Bronchial epithelial cell (primary cell): ENCODE measurements around the gene ROMO1. TPM values are rescaled to one million over a fixed set of nuclear protein-coding genes. Genes with fewer than 3 reads are reported as not detected.

ENCODE experiments used
- DNase-seq: peaks from one replicate; pipeline ENCODE4 v3.0.0-alpha.2; 2010; ENCODE audit warnings: low read depth
- FAIRE-seq: peaks from 2 replicates; lab custom pipeline; 2011; peaks lifted over from hg19 to GRCh38; lab: Jason Lieb, UNC
- H3K27me3 ChIP-seq: 2 replicates; pipeline ENCODE4 v1.5.1; 2011; ENCODE audit warnings: low read length; ENCODE audit not compliant: control insufficient read depth, insufficient read depth
- H3K36me3 ChIP-seq: 2 replicates; pipeline ENCODE4 v1.5.1; 2011; ENCODE audit warnings: low read length; ENCODE audit not compliant: control insufficient read depth, insufficient read depth
- H3K4me3 ChIP-seq: 2 replicates; pipeline ENCODE4 v1.5.1; 2011; ENCODE audit warnings: mild to moderate bottlenecking, low read depth, low read length, control low read depth
- total RNA-seq: library from RNA; depleted of rRNA; stranded (reverse); fragments of >200 nt; gene quantifications from 2 replicates; pipeline ENCODE4 v1.2.1, GENCODE V29; 2014
- TF ChIP-seq, protein P1 (sequence below): IDR thresholded peaks from 2 replicates; pipeline ENCODE4 v1.5.1; 2011; ENCODE audit warnings: mild to moderate bottlenecking, moderate library complexity, low read length, control low read depth, inconsistent platforms; ENCODE audit not compliant: insufficient read depth, severe bottlenecking

The ROMO1 gene
- total RNA-seq, 1 donor from 2014 or later, result 165 TPM

DNA sequence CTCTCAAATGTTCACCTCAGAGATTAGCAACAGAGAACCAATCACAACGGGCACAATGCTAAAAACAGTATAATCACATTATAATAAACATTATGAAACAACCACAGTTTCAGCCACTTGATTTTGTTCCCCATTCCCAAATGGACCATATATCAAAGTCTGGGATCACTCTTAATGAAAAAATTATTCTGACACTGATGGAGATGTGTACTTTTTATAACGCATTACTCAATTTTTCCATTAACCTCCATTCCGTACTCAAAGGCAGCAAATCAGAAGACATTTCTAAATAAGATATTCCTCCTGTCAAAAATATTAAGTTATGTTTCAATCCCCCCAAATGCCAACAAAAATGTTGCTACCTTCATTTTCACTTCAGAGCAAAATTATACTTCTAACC is 37.3 kb upstream of the ROMO1 start:
- DNase-seq, result no peak
- TF ChIP-seq, protein P1, sequence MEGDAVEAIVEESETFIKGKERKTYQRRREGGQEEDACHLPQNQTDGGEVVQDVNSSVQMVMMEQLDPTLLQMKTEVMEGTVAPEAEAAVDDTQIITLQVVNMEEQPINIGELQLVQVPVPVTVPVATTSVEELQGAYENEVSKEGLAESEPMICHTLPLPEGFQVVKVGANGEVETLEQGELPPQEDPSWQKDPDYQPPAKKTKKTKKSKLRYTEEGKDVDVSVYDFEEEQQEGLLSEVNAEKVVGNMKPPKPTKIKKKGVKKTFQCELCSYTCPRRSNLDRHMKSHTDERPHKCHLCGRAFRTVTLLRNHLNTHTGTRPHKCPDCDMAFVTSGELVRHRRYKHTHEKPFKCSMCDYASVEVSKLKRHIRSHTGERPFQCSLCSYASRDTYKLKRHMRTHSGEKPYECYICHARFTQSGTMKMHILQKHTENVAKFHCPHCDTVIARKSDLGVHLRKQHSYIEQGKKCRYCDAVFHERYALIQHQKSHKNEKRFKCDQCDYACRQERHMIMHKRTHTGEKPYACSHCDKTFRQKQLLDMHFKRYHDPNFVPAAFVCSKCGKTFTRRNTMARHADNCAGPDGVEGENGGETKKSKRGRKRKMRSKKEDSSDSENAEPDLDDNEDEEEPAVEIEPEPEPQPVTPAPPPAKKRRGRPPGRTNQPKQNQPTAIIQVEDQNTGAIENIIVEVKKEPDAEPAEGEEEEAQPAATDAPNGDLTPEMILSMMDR, result no peak
- Histone ChIP-seq H3K4me3 (peak overlapping the region; percentile 5), H3K36me3 (no peaks in the 10 kb centered on the region), H3K27me3 (no peaks in the 10 kb centered on the region)
- FAIRE-seq, result no peak

DNA sequence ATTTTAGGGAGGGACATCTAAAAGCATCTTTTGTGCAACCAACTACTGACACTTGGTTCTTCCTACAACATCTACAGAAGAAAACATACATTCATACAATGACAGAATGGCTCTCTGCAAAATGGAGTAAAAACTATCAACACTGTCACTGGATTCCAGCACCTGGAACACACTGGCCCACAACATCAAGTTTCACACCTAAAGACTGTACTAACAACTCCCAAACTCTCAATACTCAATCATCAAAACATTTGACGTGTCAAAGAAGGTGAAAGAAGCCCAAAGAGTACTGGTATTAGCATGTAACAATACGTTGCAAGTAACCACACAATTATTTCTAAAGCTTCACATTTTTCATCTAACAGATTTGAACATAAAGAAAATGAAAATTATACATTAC is 36.7 kb upstream of the ROMO1 start:
- no peak for FAIRE-seq
- TF ChIP-seq, protein P1, result no peak

DNA sequence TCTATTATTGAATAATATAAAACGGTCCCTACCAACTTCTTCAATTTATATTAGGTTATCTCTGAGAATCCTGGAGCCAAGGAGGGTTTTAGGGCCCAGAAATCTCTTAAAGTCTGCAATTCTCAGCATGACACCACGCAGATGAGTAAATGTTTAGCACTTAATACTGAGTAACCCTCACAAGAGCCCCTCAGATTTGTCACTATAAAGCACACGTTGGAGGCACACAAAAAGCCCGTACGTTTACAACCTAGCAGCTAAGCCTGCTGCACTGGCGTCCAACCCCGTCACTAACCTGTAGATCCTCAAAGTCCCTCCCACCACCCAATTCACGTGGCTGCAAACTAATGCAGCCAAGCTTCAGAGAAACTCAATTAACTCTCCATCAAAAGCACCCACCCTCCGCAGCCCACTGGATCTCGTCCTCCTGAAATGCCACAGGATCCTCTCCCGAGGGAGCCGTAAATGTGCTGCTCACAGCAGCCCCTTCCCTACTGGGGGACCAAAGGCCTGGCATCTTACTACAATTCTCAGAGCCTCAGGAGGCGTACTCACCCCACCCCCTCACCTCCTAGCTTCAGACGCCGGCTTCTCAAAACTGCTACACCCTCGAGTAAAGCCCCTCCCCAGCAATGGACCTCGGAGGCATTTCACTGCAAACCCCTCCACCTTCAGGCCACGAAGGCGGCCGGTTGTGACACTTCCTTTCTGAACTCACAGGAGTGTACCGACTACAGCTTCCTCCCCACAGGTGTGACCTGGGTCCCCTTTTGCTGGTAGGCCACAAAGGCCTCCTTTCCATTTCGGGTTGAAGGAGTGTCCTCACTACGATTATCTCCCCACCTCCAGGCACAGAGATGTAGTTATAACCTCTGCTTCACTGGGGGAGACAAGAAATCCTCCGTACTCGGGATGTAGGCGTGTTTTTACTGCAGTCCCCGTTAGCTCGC is 35.4 kb upstream of the ROMO1 start:
- FAIRE-seq, result no peak
- Histone ChIP-seq H3K36me3 (no peaks in the 10 kb centered on the region), H3K27me3 (no peaks in the 10 kb centered on the region), H3K4me3 (peak overlapping the region; percentile 100)
- TF ChIP-seq, protein P1, result no peak
- DNase-seq, result peak; percentile 47

More for the DNA sequence above, 36.7 kb upstream of the ROMO1 start:
- H3K4me3 ChIP-seq, result peak overlapping the region; percentile 5
- DNase-seq, result no peak
- H3K36me3 ChIP-seq, result no peaks in the 10 kb centered on the region
- no peaks in the 10 kb centered on the region for H3K27me3 ChIP-seq

DNA sequence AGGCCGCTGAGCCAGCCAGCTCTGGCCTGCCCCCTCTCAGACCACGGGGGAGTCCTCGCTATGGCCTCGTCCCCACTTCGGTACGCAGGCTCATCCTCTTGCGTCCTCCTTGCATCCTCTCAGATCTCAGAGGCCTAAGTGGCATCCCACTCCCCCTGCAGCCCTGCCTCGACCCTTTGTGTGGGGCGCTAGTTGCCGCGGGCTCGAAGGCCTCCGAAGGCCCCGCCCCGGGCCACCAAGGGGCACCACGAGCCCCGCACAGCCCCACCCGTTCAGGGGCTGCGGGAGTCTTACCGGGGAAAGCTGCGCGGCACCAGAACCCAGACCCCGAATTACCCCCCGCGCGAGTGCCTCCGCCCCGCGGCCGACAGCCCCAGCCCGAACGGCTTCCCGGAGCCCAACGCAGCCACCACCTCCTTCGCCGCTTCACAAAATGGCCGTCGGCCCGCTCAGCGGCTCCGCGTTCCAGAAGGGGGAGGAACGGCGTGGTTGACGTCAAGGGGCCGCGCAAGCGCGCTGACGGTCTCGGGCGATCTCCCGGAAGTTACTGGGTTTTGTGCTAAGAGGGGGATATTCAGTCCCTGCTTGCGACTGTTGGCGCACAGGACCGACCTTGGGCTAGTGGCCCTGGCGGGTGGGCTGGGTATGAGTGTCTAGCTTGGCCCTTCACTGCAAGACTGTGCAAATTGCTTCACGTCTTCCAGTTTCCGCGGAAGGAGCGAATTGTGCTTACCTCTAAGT is 34.6 kb upstream of the ROMO1 start, which contains the start of the genes CPNE1 and RBM12:
CPNE1 (minus strand) TSS at position 435 of the 741 bp plus-strand sequence. CDS start 31,977 bp downstream, outside the sequence.
RBM12 (minus strand) TSS at position 435 of the 741 bp plus-strand sequence. CDS start 9,578 bp downstream, outside the sequence.
- peaks cover 2% of the 10 kb centered on the region for H3K36me3 ChIP-seq
- peak within 1 kb of the TSS; percentile 100 for H3K4me3 ChIP-seq
- no peak for FAIRE-seq
- TF ChIP-seq, protein P1, result no peak
- DNase-seq, result peak; percentile 81
- no peaks in the 10 kb centered on the region for H3K27me3 ChIP-seq

DNA sequence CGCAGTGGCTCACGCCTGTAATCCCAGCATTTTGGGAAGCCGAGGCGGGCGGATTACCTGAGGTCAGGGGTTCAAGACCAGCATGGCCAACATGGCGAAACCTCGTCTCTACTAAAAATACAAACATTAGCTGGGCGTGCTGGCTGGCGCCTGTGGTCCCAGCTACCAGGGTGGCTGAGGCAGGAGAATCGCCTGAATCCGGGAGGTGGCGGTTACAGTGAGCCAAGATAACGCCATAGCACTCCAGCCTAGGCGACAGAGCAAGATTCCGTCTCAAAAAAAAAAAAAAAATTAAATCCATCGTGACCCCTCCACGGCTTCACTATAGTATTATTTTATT is 33.3 kb upstream of the ROMO1 start:
- H3K36me3 ChIP-seq, result peaks cover 3% of the 10 kb centered on the region
- no peak overlapping the region for H3K4me3 ChIP-seq
- no peaks in the 10 kb centered on the region for H3K27me3 ChIP-seq
- no peak for DNase-seq
- TF ChIP-seq, protein P1, result no peak
- no peak for FAIRE-seq
